ENCODE measurements around the gene WWOX.
A peak's percentile ranks its signal among the peaks of the same experiment; 100 is the strongest.
"Not testable (repeated sequence)": the region's sequence is repeated elsewhere in the genome, so short reads cannot be mapped to it uniquely, and the experiment has no call there.

The WWOX gene

GRCh38 chr16:78589331-78589730 lies 489.9 kb downstream of the WWOX start:
- DNase-seq, result no peak

GRCh38 chr16:78591682-78592103 lies 492.2 kb downstream of the WWOX start:
- DNase-seq, result no peak

- DNase-seq, result no peak
These were observed 492.7 kb downstream of the WWOX start for GRCh38 chr16:78592111-78592510.

- DNase-seq, result no peak
These were observed 493.9 kb downstream of the WWOX start for GRCh38 chr16:78593352-78593751.

GRCh38 chr16:78594191-78594590 lies 494.7 kb downstream of the WWOX start:
- DNase-seq, result no peak

GRCh38 chr16:78596348-78596995 lies 497.0 kb downstream of the WWOX start:
- no peak for DNase-seq

- no peak for DNase-seq
These were observed 497.6 kb downstream of the WWOX start for GRCh38 chr16:78596996-78597422.

GRCh38 chr16:78597809-78598570 lies 498.5 kb downstream of the WWOX start:
- no peak for DNase-seq

GRCh38 chr16:78599271-78599670 lies 499.8 kb downstream of the WWOX start:
- DNase-seq, result no peak

- not testable (repeated sequence) for DNase-seq
These were observed 505.1 kb downstream of the WWOX start for GRCh38 chr16:78604423-78605062.

GRCh38 chr16:78605548-78606101 lies 506.2 kb downstream of the WWOX start:
- DNase-seq, result no peak

- DNase-seq, result no peak
These were observed 507.1 kb downstream of the WWOX start for GRCh38 chr16:78606545-78606944.

GRCh38 chr16:78607022-78607421 lies 507.6 kb downstream of the WWOX start:
- DNase-seq, result no peak

- peak; percentile 15 to 16 for DNase-seq
These were observed 508.0 kb downstream of the WWOX start for GRCh38 chr16:78607465-78607864.

- no peak for DNase-seq
These were observed 508.9 kb downstream of the WWOX start for GRCh38 chr16:78608305-78608776.

GRCh38 chr16:78609402-78610274 lies 510.2 kb downstream of the WWOX start:
- DNase-seq, result no peak

GRCh38 chr16:78611318-78611717 lies 511.9 kb downstream of the WWOX start:
- DNase-seq, result no peak

GRCh38 chr16:78619811-78620210 lies 520.4 kb downstream of the WWOX start:
- no peak for DNase-seq

GRCh38 chr16:78620291-78620690 lies 520.8 kb downstream of the WWOX start:
- DNase-seq, result no peak

- no peak for DNase-seq
These were observed 524.3 kb downstream of the WWOX start for GRCh38 chr16:78623796-78624195.

- DNase-seq, result no peak
These were observed 524.9 kb downstream of the WWOX start for GRCh38 chr16:78624366-78624765.

- no peak for DNase-seq
These were observed 529.1 kb downstream of the WWOX start for GRCh38 chr16:78628461-78629045.
